Activated CD4-positive, alpha-beta T cell treated with anti-CD3 and anti-CD28 coated beads, Interleukin-2, amount 50 U/mL, for 16 hours (primary cell): ENCODE data around the gene ATP2A3.
A peak's percentile ranks its signal among the peaks of the same experiment; 100 is the strongest.
"Not testable (repeated sequence)": the region's sequence is repeated elsewhere in the genome, so short reads cannot be mapped to it uniquely, and the experiment has no call there.

ENCODE experiments used
- DNase-seq: peaks from one replicate; pipeline ENCODE4 v3.0.0-alpha.2; 2020

The ATP2A3 gene

GRCh38 chr17:3953542-3953941 is 10.7 kb downstream of the ATP2A3 start:
- no peak for DNase-seq

GRCh38 chr17:3952186-3952585 is 12.1 kb downstream of the ATP2A3 start:
- DNase-seq, result no peak

GRCh38 chr17:3951420-3951819 is 12.8 kb downstream of the ATP2A3 start:
- no peak for DNase-seq

GRCh38 chr17:3951003-3951402 is 13.2 kb downstream of the ATP2A3 start:
- DNase-seq, result no peak

- DNase-seq, result no peak
These were observed 13.7 kb downstream of the ATP2A3 start for GRCh38 chr17:3950584-3950983.

- no peak for DNase-seq
These were observed 14.8 kb downstream of the ATP2A3 start for GRCh38 chr17:3949418-3949817.

GRCh38 chr17:3948551-3948950 is 15.7 kb downstream of the ATP2A3 start:
- DNase-seq, result not testable (repeated sequence)

- no peak for DNase-seq
These were observed 16.9 kb downstream of the ATP2A3 start for GRCh38 chr17:3947318-3947810.

GRCh38 chr17:3946711-3947235 is 17.5 kb downstream of the ATP2A3 start:
- DNase-seq, result no peak

GRCh38 chr17:3944485-3945388 is 19.5 kb downstream of the ATP2A3 start:
- peak; percentile 46 for DNase-seq

GRCh38 chr17:3943240-3943891 is 20.9 kb downstream of the ATP2A3 start:
- DNase-seq, result no peak

- no peak for DNase-seq
These were observed 23.1 kb downstream of the ATP2A3 start for GRCh38 chr17:3940965-3941698.

GRCh38 chr17:3937359-3937758 is 26.9 kb downstream of the ATP2A3 start:
- DNase-seq, result no peak

GRCh38 chr17:3935825-3936355 is 28.3 kb downstream of the ATP2A3 start:
- no peak for DNase-seq

- DNase-seq, result peak; percentile 24
These were observed 29.1 kb downstream of the ATP2A3 start for GRCh38 chr17:3935140-3935542.

- no peak for DNase-seq
These were observed 34.5 kb downstream of the ATP2A3 start for GRCh38 chr17:3929764-3930163.

GRCh38 chr17:3929181-3929580 is 35.1 kb downstream of the ATP2A3 start:
- no peak for DNase-seq

GRCh38 chr17:3928406-3928805 is 35.8 kb downstream of the ATP2A3 start:
- DNase-seq, result no peak

- no peak for DNase-seq
These were observed 36.5 kb downstream of the ATP2A3 start for GRCh38 chr17:3927628-3928340.

- DNase-seq, result no peak
These were observed 37.2 kb downstream of the ATP2A3 start for GRCh38 chr17:3926860-3927627.
